ENCODE results near the gene WDR13. TPM values are rescaled to one million over a fixed set of nuclear protein-coding genes. Genes with fewer than 3 reads are reported as not detected.
"Not testable (repeated sequence)": the region's sequence is repeated elsewhere in the genome, so short reads cannot be mapped to it uniquely, and the experiment has no call there.

The WDR13 gene
- total RNA-seq, 1 donor from 2014 or later = 170 TPM

GRCh38 chrX:48636301-48636700 lies 39.0 kb downstream of the WDR13 start:
- intact Hi-C loops (cut with DNase I) = no loop called here
- DNase-seq (ENCODE audit: missing footprints) = no peak
- no peak for ATAC-seq

DNA sequence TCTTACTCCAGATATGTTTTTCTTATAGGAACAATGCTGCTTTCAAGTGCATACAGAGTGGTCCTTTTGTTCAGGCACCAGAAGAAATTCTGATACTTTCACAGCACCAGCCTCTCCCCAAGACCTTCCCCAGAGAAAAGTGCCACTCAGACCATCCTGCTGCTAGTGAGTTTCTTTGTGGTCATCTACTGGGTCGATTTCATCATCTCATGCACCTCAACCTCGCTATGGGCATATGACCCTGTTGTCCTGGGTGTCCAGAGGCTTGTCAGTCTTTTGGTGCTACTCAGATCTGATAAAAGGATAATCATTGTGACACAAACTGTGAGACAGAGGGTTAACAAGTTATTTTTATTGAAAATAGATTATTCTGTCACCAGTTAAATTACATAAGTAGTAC lies 39.5 kb downstream of the WDR13 start:
- no peak for ATAC-seq
- no peak for DNase-seq (ENCODE audit: missing footprints)
- intact Hi-C loops (cut with DNase I) = no loop called here

- intact Hi-C loops (cut with DNase I) = loop anchor here (10.0 kb wide), 2 partner anchors 269 to 299 kb away; partner anchors contain the start of genes PIM2 and SLC35A2
- DNase-seq (ENCODE audit: missing footprints) = no peak
- no peak for ATAC-seq
These were observed 48.4 kb downstream of the WDR13 start for GRCh38 chrX:48645669-48646068.

GRCh38 chrX:48648336-48648751 lies 51.1 kb downstream of the WDR13 start:
- ATAC-seq (peak; percentile 63), DNase-seq (ENCODE audit: missing footprints) (no peak)
- intact Hi-C loops (cut with DNase I) = loop anchor here (10.0 kb wide), 2 partner anchors 266 to 296 kb away; partner anchors contain the start of genes PIM2 and SLC35A2

GRCh38 chrX:48649102-48649501 lies 51.8 kb downstream of the WDR13 start:
- DNase-seq (ENCODE audit: missing footprints) (no peak), ATAC-seq (no peak)
- intact Hi-C loops (cut with DNase I) = loop anchor here (10.0 kb wide), 2 partner anchors 266 to 296 kb away; partner anchors contain the start of genes PIM2 and SLC35A2

- ATAC-seq; intact Hi-C loops (cut with DNase I): not testable (repeated sequence)
These were observed 54.8 kb downstream of the WDR13 start for GRCh38 chrX:48652055-48652579.

GRCh38 chrX:48654746-48655145 lies 57.5 kb downstream of the WDR13 start:
- DNase-seq (ENCODE audit: missing footprints); intact Hi-C loops (cut with DNase I); ATAC-seq: not testable (repeated sequence)

More at GRCh38 chrX:48652055-48652579, 54.8 kb downstream of the WDR13 start:
- DNase-seq (ENCODE audit: missing footprints) = not testable (repeated sequence)

Other genes starting within 250 kb of the WDR13 start
- gene SSX3, start 240.8 kb upstream of the WDR13 start, total RNA-seq = not detected
- not detected for gene SSX4, start 214.0 kb upstream of the WDR13 start, total RNA-seq
- not detected for gene SSX4B, start 185.5 kb upstream of the WDR13 start, total RNA-seq
- gene SLC38A5, start 127.2 kb upstream of the WDR13 start, total RNA-seq = 1.2 TPM
- 15.7 TPM for gene FTSJ1, start 121.3 kb upstream of the WDR13 start, total RNA-seq
- 13.5 TPM for gene PORCN, start 88.5 kb upstream of the WDR13 start, total RNA-seq
- gene EBP, start 75.7 kb upstream of the WDR13 start, total RNA-seq = 54.1 TPM
- 20.5 TPM for gene TBC1D25, start 57.8 kb upstream of the WDR13 start, total RNA-seq
- gene RBM3, start 23.0 kb upstream of the WDR13 start, total RNA-seq = 113 TPM
- 4.4 TPM for gene WAS, start 86.3 kb downstream of the WDR13 start, total RNA-seq
- gene SUV39H1, start 99.2 kb downstream of the WDR13 start, total RNA-seq = 2.2 TPM
- not detected for gene GLOD5, start 164.3 kb downstream of the WDR13 start, total RNA-seq
- gene GATA1, start 189.1 kb downstream of the WDR13 start, total RNA-seq = 0.16 TPM
- 37.3 TPM for gene HDAC6, start 204.6 kb downstream of the WDR13 start, total RNA-seq
- gene ERAS, start 229.0 kb downstream of the WDR13 start, total RNA-seq = not detected
- gene PCSK1N, start 238.1 kb downstream of the WDR13 start, total RNA-seq = not detected

Data from Right ventricle myocardium inferior (tissue), 1 donor.